ENCODE data around the gene RNF44.

DNA sequence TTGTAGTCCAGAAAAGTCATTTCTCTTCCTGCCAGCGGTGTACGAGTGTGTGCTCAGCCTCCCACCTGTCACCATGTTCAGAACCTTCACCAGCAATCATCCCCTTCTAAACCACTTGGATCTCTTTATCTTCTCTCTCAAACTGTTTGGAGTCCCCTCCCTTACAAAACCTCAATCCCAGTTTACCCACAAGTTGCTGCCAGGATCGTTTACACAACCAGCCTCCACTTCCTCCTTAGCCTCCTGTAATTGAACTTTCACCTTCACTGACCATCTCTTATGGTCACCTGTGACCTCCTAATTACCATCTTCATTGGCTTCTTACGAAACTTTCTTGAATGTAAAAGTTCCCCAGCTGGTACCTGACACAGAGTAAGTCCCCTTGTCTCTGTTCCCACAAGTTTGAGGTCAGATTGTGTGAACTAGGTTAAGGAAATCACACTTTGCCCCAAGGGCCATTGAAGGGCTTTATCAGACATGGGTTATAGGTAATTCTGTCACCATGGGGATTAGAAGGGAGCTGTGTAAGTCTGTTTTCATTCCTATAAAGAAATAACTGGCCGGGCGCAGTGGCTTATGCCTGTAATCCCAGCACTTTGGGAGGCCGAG lies 20.0 kb downstream of the RNF44 start:
- TF ChIP-seq, protein P1, sequence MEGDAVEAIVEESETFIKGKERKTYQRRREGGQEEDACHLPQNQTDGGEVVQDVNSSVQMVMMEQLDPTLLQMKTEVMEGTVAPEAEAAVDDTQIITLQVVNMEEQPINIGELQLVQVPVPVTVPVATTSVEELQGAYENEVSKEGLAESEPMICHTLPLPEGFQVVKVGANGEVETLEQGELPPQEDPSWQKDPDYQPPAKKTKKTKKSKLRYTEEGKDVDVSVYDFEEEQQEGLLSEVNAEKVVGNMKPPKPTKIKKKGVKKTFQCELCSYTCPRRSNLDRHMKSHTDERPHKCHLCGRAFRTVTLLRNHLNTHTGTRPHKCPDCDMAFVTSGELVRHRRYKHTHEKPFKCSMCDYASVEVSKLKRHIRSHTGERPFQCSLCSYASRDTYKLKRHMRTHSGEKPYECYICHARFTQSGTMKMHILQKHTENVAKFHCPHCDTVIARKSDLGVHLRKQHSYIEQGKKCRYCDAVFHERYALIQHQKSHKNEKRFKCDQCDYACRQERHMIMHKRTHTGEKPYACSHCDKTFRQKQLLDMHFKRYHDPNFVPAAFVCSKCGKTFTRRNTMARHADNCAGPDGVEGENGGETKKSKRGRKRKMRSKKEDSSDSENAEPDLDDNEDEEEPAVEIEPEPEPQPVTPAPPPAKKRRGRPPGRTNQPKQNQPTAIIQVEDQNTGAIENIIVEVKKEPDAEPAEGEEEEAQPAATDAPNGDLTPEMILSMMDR (IDR thresholded peaks at IDR 0.05; ENCODE audit: extremely low read depth in 1 of 2, insufficient read depth in 1 of 2, low read depth in 1 of 2, low read length in 2 of 2) = no peak
- no peak for TF ChIP-seq JUN (IDR thresholded peaks at IDR 0.05; ENCODE audit: borderline replicate concordance, insufficient read depth, insufficient read length, low read depth)
- no peak for TF ChIP-seq EZH2 (IDR thresholded peaks at IDR 0.05; ENCODE audit: borderline replicate concordance, low read depth, low read length, severe bottlenecking)
- TF ChIP-seq POLR2A (IDR thresholded peaks at IDR 0.05; ENCODE audit: low read depth, low read length) = no peak
